ENCODE results near the gene CCBE1. TPM values are rescaled to one million over a fixed set of nuclear protein-coding genes. Genes with fewer than 3 reads are reported as not detected.

Gene CCBE1
- total and polyA plus RNA-seq, 2 of the 4 experiments (the other 2 are of a cell fraction) = 64.8 to 148 TPM

GRCh38 chr18:59554796-59555335 is 142.4 kb downstream of the CCBE1 start:
- H3K9me3 ChIP-seq (ENCODE audit: control insufficient read depth, insufficient read depth, low read length) = peaks cover 2% of the 10 kb centered on the region; the same call in 1 of the 2 replicates
- H2AK5ac ChIP-seq (ENCODE audit: low read depth, low read length) = no peak overlapping the region
- H4K20me1 ChIP-seq (ENCODE audit: insufficient read depth, low read length) = peaks cover 23% of the 10 kb centered on the region; the same call in 1 of the 2 replicates
- H3K27me3 ChIP-seq (ENCODE audit: control insufficient read depth, insufficient read depth, low read length) = peaks cover under 1% of the 10 kb centered on the region; the same call in 1 of the 2 replicates
- H2BK15ac ChIP-seq (ENCODE audit: low read depth, low read length) = no peak overlapping the region
- no peak overlapping the region for H3K9ac ChIP-seq (ENCODE audit: low read depth, low read length)
- no peak overlapping the region for H2BK120ac ChIP-seq (ENCODE audit: low read depth, low read length)
- H2BK20ac ChIP-seq (ENCODE audit: low read depth, low read length) = no peak overlapping the region
- in situ Hi-C loops (cut with MboI; ENCODE audit: low sequenced_read_pairs) (no loop called here), intact Hi-C loops (cut with micrococcal nuclease) (no loop called here), dilution Hi-C loops (cut with HindIII; ENCODE audit: low sequenced_read_pairs, unreplicated experiment) (no loop called here)
- no peak overlapping the region for H2BK5ac ChIP-seq (ENCODE audit: low read depth, low read length, poor library complexity, severe bottlenecking)
- peaks cover 10% of the 10 kb centered on the region for H3K9me1 ChIP-seq (ENCODE audit: insufficient read depth, low read length)
- H2AK9ac ChIP-seq (replicated peaks; ENCODE audit: low read depth, low read length, poor library complexity) = no peak overlapping the region
- WGBS, 2 experiments (ENCODE audit: extremely low coverage in 2 of 2, insufficient read length in 1 of 2) = 100% methylated on average over 1 of the region's 2 CpGs; no CpG with 5 or more reads in 1 of the 2 experiments
- H3K18ac ChIP-seq (ENCODE audit: low read depth, low read length) = no peak overlapping the region
- no peak overlapping the region for H2AFZ ChIP-seq (replicated peaks; ENCODE audit: low read length, poor library complexity)
- no peak for TF ChIP-seq CHD1 (IDR thresholded peaks at IDR 0.05; ENCODE audit: low read depth, low read length)
- TF ChIP-seq RAD21 (IDR thresholded peaks at IDR 0.05; ENCODE audit: low read length) = no peak
- no peak for TF ChIP-seq POLR2A (IDR thresholded peaks at IDR 0.05; ENCODE audit: low read depth, low read length)
- no peak for TF ChIP-seq MAZ (IDR thresholded peaks at IDR 0.05; ENCODE audit: borderline replicate concordance, low read depth, low read length)
- H3K36me3 ChIP-seq (ENCODE audit: control insufficient read depth, insufficient read depth, low read length) = no peaks in the 10 kb centered on the region
- H3K79me1 ChIP-seq (ENCODE audit: low read depth in 1 of 2, low read length in 2 of 2) = peaks cover 37 to 46% of the 10 kb centered on the region in 2 experiments
- CTCF ChIA-PET = no interaction called here
- no peak overlapping the region for H3K4me2 ChIP-seq (ENCODE audit: low read depth, low read length)
- no peak overlapping the region for H3K56ac ChIP-seq (ENCODE audit: extremely low read depth, insufficient read depth, low read length)
- no peak for DNase-seq
- POLR2A ChIA-PET (ENCODE audit: unreplicated experiment) = no interaction called here
- H3K4me1 ChIP-seq (ENCODE audit: control insufficient read depth, insufficient read depth, low read length) = peaks cover 16% of the 10 kb centered on the region
- no peak for ATAC-seq (ENCODE audit: low read depth)
- no TSS peak for BruUV-seq (replicated peaks)
- H3K27ac ChIP-seq (ENCODE audit: insufficient read depth, low read length) = no peak overlapping the region
- no peak overlapping the region for H3K4me3 ChIP-seq (ENCODE audit: insufficient read depth, low read depth, low read length)
- no peak overlapping the region for H4K8ac ChIP-seq (ENCODE audit: low read depth in 2 of 2, low read length in 2 of 2)
- no peak overlapping the region for H3K14ac ChIP-seq (replicated peaks; ENCODE audit: low read depth, low read length)
- H4K5ac ChIP-seq (ENCODE audit: low read depth, low read length) = no peak overlapping the region
- no peak overlapping the region for H3K23ac ChIP-seq (ENCODE audit: low read depth, low read length)
- H3K4ac ChIP-seq (ENCODE audit: low read depth, low read length) = no peak overlapping the region
- no peak overlapping the region for H4K91ac ChIP-seq (ENCODE audit: insufficient read depth, low read depth, low read length)

Measured in IMR-90 (cell line).